K562 (cell line): Measurements from ENCODE around the gene MAPK4. TPM values are rescaled to one million over a fixed set of nuclear protein-coding genes. Genes with fewer than 3 reads are reported as not detected.

ENCODE experiments used
- ATAC-seq: fragments of 200-7000 bp; cut with Tn5 transposase; 3 replicates; pipeline ENCODE4 v1.9.1; 2020; ENCODE audit warnings: moderate library complexity
- BruUV-seq: library from RNA; stranded (reverse); fragments of 400-500 nt; replicated peaks from 2 replicates; lab custom pipeline; 2021; lab: Mats Ljungman, UMichigan
- CTCF ChIA-PET: fragments of 300-600 bp; formaldehyde crosslinking; extraction: SDS; loops from one replicate; lab custom pipeline; 2021; ENCODE audit warnings: low intra/inter-chr PET ratio; lab: Yijun Ruan, JAX
- POLR2A ChIA-PET: fragments of 300-600, 350-650 bp; sonication (Branson Sonifier 250); formaldehyde crosslinking; extraction: SDS; loops from one replicate; lab custom pipeline; 2021; ENCODE audit warnings: antibody characterized with exemption, inconsistent platforms; lab: Yijun Ruan, JAX
- DNase-seq, 4 experiments: peaks; one replicate each; pipeline versions ENCODE4 v3.0.0 to v3.0.0-alpha.2; 2011 to 2018; ENCODE audit warnings: low spot score in 3 of 4, mixed read lengths in 3 of 4; ENCODE audit errors: extremely low read depth in 1 of 4
- FAIRE-seq: peaks from 2 replicates; lab custom pipeline; 2011; peaks lifted over from hg19 to GRCh38; lab: Jason Lieb, UNC
- H2AFZ ChIP-seq: 2 replicates; pipeline ENCODE4 v1.6.0; 2011; ENCODE audit warnings: low read depth, low read length, control low read depth, inconsistent platforms
- H3K27ac ChIP-seq: fragments of 200-600 bp; 3 replicates; pipeline ENCODE4 v1.8.0; 2011; ENCODE audit warnings: low read depth, mild to moderate bottlenecking, control low read depth, inconsistent platforms, low read length, moderate library complexity, mixed read lengths; ENCODE audit errors: extremely low read depth
- H3K27me3 ChIP-seq, 2 experiments: fragments of 300-600 bp in 1 of 2; 2 replicates in 1 of 2; 3 replicates in 1 of 2; pipeline versions ENCODE4 v1.6.0 to v1.8.0; 2011; ENCODE audit warnings: inconsistent platforms in 2 of 2, low read length in 2 of 2, mild to moderate bottlenecking in 1 of 2, mixed read lengths in 1 of 2, moderate library complexity in 1 of 2; ENCODE audit not compliant: control insufficient read depth in 2 of 2, insufficient read depth in 2 of 2
- H3K36me3 ChIP-seq: fragments of 300-600 bp; 3 replicates; pipeline ENCODE4 v1.8.0; 2011; ENCODE audit warnings: mild to moderate bottlenecking, low read length, inconsistent platforms; ENCODE audit not compliant: control insufficient read depth, insufficient read depth
- H3K4me1 ChIP-seq, 2 experiments: fragments of 200-600 bp in 1 of 2; replicated peaks in 1 of 2; 2 replicates in 1 of 2; 3 replicates in 1 of 2; pipeline versions ENCODE4 v1.5.1 to v1.8.0; 2011; ENCODE audit warnings: inconsistent platforms in 2 of 2, low read length in 2 of 2, mild to moderate bottlenecking in 1 of 2, mixed read lengths in 1 of 2, moderate library complexity in 1 of 2; ENCODE audit not compliant: control insufficient read depth in 2 of 2, insufficient read depth in 2 of 2
- H3K4me2 ChIP-seq: 2 replicates; pipeline ENCODE4 v1.6.1; 2011; ENCODE audit warnings: low read length, control low read depth, inconsistent platforms, mixed read lengths; ENCODE audit not compliant: insufficient read depth
- H3K4me3 ChIP-seq: fragments of 200-600 bp; sonication (generic), shearing (Covaris generic); 2 replicates; pipeline ENCODE4 v1.5.1; 2016; ENCODE audit warnings: control low read depth, inconsistent platforms
- H3K79me2 ChIP-seq: fragments of 200-600 bp; 3 replicates; pipeline ENCODE4 v1.8.0; 2011; ENCODE audit warnings: low read length, inconsistent platforms; ENCODE audit not compliant: control insufficient read depth, insufficient read depth
- H3K9ac ChIP-seq, 2 experiments: 2 replicates each; pipeline versions ENCODE4 v1.6.0 to v1.6.1; 2011; ENCODE audit warnings: low read depth in 2 of 2, low read length in 2 of 2, control low read depth in 1 of 2, inconsistent platforms in 1 of 2, mild to moderate bottlenecking in 1 of 2, mixed read lengths in 1 of 2; ENCODE audit not compliant: insufficient read depth in 1 of 2
- H3K9me1 ChIP-seq: one replicate; pipeline ENCODE4 v1.6.0; 2011; ENCODE audit warnings: inconsistent platforms, mild to moderate bottlenecking, low read length, moderate library complexity; ENCODE audit not compliant: control insufficient read depth, insufficient read depth
- H3K9me3 ChIP-seq: replicated peaks from 2 replicates; pipeline ENCODE4 v1.5.1; 2011; ENCODE audit warnings: low read depth, low read length, inconsistent platforms; ENCODE audit not compliant: control insufficient read depth, insufficient read depth
- H4K20me1 ChIP-seq: replicated peaks from 2 replicates; pipeline ENCODE4 v1.6.1; 2011; ENCODE audit warnings: low read length, inconsistent platforms, mixed read lengths; ENCODE audit not compliant: control insufficient read depth, insufficient read depth
- BMI1 ChIP-seq: fragments of 150-350 bp; IDR thresholded peaks from 2 replicates; pipeline ENCODE4 v1.6.1; 2014; ENCODE audit warnings: low read length
- CBFA2T2 ChIP-seq: fragments of 450-650 bp; conservative IDR thresholded peaks from 2 replicates; pipeline ENCODE4 v1.6.1; 2017; ENCODE audit warnings: mild to moderate bottlenecking
- DACH1 ChIP-seq: fragments of 450-650 bp; IDR thresholded peaks from 2 replicates; pipeline ENCODE4 v1.6.1; 2018; ENCODE audit not compliant: partially characterized antibody
- DMBX1 ChIP-seq: fragments of 250-450 bp; sonication (Bioruptor Pico); IDR thresholded peaks from 2 replicates; pipeline ENCODE4 v1.8.0; 2022; ENCODE audit warnings: inconsistent platforms, mild to moderate bottlenecking, moderate library complexity, borderline replicate concordance
- ETS2 ChIP-seq: IDR thresholded peaks from 2 replicates; pipeline ENCODE4 v1.6.1; 2016; ENCODE audit warnings: borderline replicate concordance, missing genetic modification characterization, mild to moderate bottlenecking, moderate library complexity, missing compliant biosample characterization; ENCODE audit not compliant: poor library complexity, severe bottlenecking
- ETV5 ChIP-seq: sonication (generic); formaldehyde crosslinking; IDR thresholded peaks from 2 replicates; pipeline ENCODE4 v1.4.0; 2020; ENCODE audit warnings: low read depth, mild to moderate bottlenecking, missing genetic modification reagents
- FOXJ3 ChIP-seq: sonication (generic); formaldehyde crosslinking; IDR thresholded peaks from 2 replicates; pipeline ENCODE4 v1.4.0; 2020; ENCODE audit warnings: mild to moderate bottlenecking, missing genetic modification reagents
- ILK ChIP-seq: fragments of 450-650 bp; IDR thresholded peaks from 2 replicates; pipeline ENCODE4 v1.6.1; 2016; ENCODE audit warnings: missing genetic modification characterization, low read depth, mild to moderate bottlenecking, missing compliant biosample characterization, moderate library complexity, borderline replicate concordance
- MTA3 ChIP-seq: fragments of 450-650 bp; formaldehyde crosslinking; IDR thresholded peaks from 2 replicates; pipeline ENCODE4 v1.6.1; 2017; ENCODE audit warnings: mild to moderate bottlenecking, borderline replicate concordance
- SMARCA5 ChIP-seq: fragments of 450-650 bp; IDR thresholded peaks from 2 replicates; pipeline ENCODE4 v1.6.1; 2016
- XRCC5 ChIP-seq: fragments of 200-400 bp; formaldehyde crosslinking; IDR thresholded peaks from 2 replicates; pipeline ENCODE4 v1.6.1; 2017; ENCODE audit warnings: low read depth, mild to moderate bottlenecking, low read length
- ZNF197 ChIP-seq: fragments of 200-800 bp; sonication (Bioruptor generic); IDR thresholded peaks from 2 replicates; pipeline ENCODE4 v1.6.1; 2016; ENCODE audit warnings: low read depth, missing genetic modification characterization, missing compliant biosample characterization
- ZNF224 ChIP-seq: sonication (generic); formaldehyde crosslinking; IDR thresholded peaks from 2 replicates; pipeline ENCODE4 v1.8.0; 2022; ENCODE audit warnings: mild to moderate bottlenecking, missing genetic modification reagents
- ZNF408 ChIP-seq: fragments of 250-450 bp; sonication (Bioruptor Pico); IDR thresholded peaks from 2 replicates; pipeline ENCODE4 v1.4.0; 2020; ENCODE audit warnings: low read depth, mild to moderate bottlenecking, moderate library complexity
- WGBS: fragments of 100-300 bp; shearing (Covaris generic); methylation state at CpG from one replicate; pipeline ENCODE4 v1.1.6; 2016; ENCODE audit warnings: low coverage, mixed read lengths; ENCODE audit not compliant: insufficient coverage; ENCODE audit errors: missing lambda C conversion rate; 5-methylcytosine and 5-hydroxymethylcytosine counted together
- in situ Hi-C: fragments of 300-500 bp; cut with MboI; formaldehyde crosslinking; loops from 4 replicates; pipeline ENCODE4 v1.15.0; 2018; ENCODE audit warnings: inconsistent platforms, mixed read lengths
- intact Hi-C: fragments of 100-400 bp; cut with micrococcal nuclease; formaldehyde crosslinking; loops from 2 replicates; pipeline ENCODE4 v1.14.2; 2022
- polyA plus RNA-seq, 8 experiments: library from polyadenylated mRNA; depleted of rRNA in 4 of 8; stranded (reverse) in 5 of 8; unstranded in 3 of 8; fragments of >200 nt; fragmentation: Nextera tagmentation in 2 of 8; fragmentation: Illumina TruSeq in 1 of 8; extraction: Ambion mirVana in 2 of 8; extraction: Trizol in 1 of 8; gene quantifications; 2 replicates each; pipeline versions ENCODE4 v1.2.1 to v1.2.3, GENCODE V29; 2011 to 2014; ENCODE audit warnings: inconsistent platforms in 1 of 8, missing spikeins in 1 of 8
- total RNA-seq, 7 experiments: library from RNA; depleted of rRNA in 6 of 7; stranded (reverse); fragments of >200 nt in 6 of 7; fragmentation: Illumina TruSeq in 2 of 7; extraction: Trizol in 2 of 7; gene quantifications; 2 replicates each; pipeline versions ENCODE4 v1.2.1 to v1.2.3, GENCODE V29; 2011 to 2021; ENCODE audit warnings: low replicate concordance in 1 of 7
- TF ChIP-seq, protein P1 (sequence below): fragments of 150-350 bp; conservative IDR thresholded peaks from 2 replicates; pipeline ENCODE4 v1.6.1; 2014; ENCODE audit warnings: low read length

Gene MAPK4
- total and polyA plus RNA-seq, 9 of the 15 experiments (the other 6 are each of a cell fraction or from before 2014, with no cell fraction given) = not detected

DNA sequence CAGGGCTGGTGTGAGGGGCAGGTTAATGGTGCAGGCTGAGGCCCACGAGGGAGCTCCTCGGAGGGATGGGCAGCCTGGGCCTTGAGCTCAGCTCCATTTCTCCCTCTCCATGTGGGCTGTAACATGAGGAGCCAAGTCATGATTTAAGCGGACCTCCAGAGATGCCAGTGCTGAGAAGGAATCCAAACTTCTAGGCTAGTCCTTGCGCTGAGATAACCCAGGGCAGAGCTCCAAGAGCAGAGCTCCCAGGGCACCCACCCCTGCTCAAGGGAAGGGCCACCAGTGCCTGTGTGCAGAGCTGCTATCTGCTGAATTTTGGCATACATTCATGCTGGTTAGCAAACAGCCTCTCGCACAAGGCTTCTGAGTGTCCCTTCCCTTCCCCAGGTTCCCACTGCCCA is 164.9 kb downstream of the MAPK4 start:
- no peak overlapping the region for H3K27ac ChIP-seq
- H3K27me3 ChIP-seq = peaks cover 8 to 30% of the 10 kb centered on the region in 2 experiments; a peak in 4 of 5 replicates
- no peak for ATAC-seq
- intact Hi-C loops (no loop called here), in situ Hi-C loops (no loop called here)
- FAIRE-seq = no peak
- H3K4me3 ChIP-seq = no peak overlapping the region
- H3K79me2 ChIP-seq = no peaks in the 10 kb centered on the region
- H3K9me3 ChIP-seq = no peaks in the 10 kb centered on the region
- POLR2A ChIA-PET = interaction anchor here (0.7 kb wide), 1 partner anchor 33 kb away, joined by 3 read pairs; no protein-coding TSS in a partner anchor
- 0% methylated on average over 2 of the region's 5 CpGs for WGBS
- H4K20me1 ChIP-seq = no peaks in the 10 kb centered on the region
- no peaks in the 10 kb centered on the region for H3K9me1 ChIP-seq
- TF ChIP-seq MTA3 (no peak), ETV5 (no peak), BMI1 (no peak), XRCC5 (no peak), DMBX1 (CRISPR knock-in tag) (no peak), CBFA2T2 (no peak)
- TF ChIP-seq, all 486 proteins: peak for 0
- H3K4me1 ChIP-seq = no peaks in the 10 kb centered on the region; a peak in 1 of 5 replicates
- no peak overlapping the region for H3K9ac ChIP-seq
- CTCF ChIA-PET = no interaction called here
- no peak overlapping the region for H2AFZ ChIP-seq
- H3K36me3 ChIP-seq = no peaks in the 10 kb centered on the region
- H3K4me2 ChIP-seq = no peak overlapping the region
- BruUV-seq = no TSS peak
- DNase-seq = no peak

DNA sequence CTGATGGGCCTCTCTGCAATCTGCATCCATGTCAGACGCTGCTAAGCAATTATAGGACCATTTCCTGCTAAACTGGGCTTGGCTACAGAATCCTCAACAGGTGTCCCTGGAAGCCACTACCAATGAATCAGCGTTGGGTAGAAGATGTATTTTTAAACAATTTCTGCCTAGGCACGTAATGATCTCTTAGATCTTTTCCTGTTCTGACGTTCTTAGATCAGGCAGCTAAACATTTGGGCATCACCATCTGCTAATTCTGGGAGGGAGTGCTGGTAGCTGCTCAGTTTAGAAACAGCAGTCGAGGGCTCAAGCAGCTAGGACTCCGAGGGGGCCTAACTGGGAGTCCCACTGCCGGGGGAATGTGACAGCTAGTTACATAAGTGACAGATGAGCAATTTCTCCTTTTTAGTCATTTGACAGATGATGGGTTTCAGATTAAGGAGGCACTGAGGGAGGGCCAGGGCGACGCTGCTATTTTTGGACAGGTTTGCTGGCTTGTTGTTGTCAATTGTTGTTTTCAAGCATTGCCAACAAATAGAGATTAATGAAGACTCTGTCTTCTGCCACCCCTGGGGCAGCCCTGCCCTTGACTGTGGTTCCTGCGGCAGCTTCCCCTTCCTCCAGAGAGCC is 167.2 kb downstream of the MAPK4 start:
- WGBS = 2% methylated on average over 9 of the region's 10 CpGs
- no peak overlapping the region for H3K9ac ChIP-seq
- no TSS peak for BruUV-seq
- no peaks in the 10 kb centered on the region for H3K9me1 ChIP-seq
- FAIRE-seq (no peak), ATAC-seq (no peak), DNase-seq (no peak)
- no peaks in the 10 kb centered on the region for H3K9me3 ChIP-seq
- no peak overlapping the region for H2AFZ ChIP-seq
- H3K27me3 ChIP-seq = peaks cover 8 to 45% of the 10 kb centered on the region in 2 experiments; a peak in 4 of 5 replicates
- H3K4me3 ChIP-seq = no peak overlapping the region
- no peaks in the 10 kb centered on the region for H3K36me3 ChIP-seq
- H3K79me2 ChIP-seq = no peaks in the 10 kb centered on the region
- CTCF ChIA-PET = no interaction called here
- H3K27ac ChIP-seq = no peak overlapping the region
- intact Hi-C loops = no loop called here
- no peaks in the 10 kb centered on the region; a peak in 1 of 5 replicates for H3K4me1 ChIP-seq
- in situ Hi-C loops = no loop called here
- POLR2A ChIA-PET = no interaction called here
- no peak overlapping the region for H3K4me2 ChIP-seq
- H4K20me1 ChIP-seq = no peaks in the 10 kb centered on the region
- TF ChIP-seq ZNF197 (CRISPR knock-in tag) (no peak), ILK (no peak), FOXJ3 (CRISPR knock-in tag) (no peak), DACH1 (no peak), ETS2 (tag) (no peak), SMARCA5 (no peak), ZNF224 (no peak), ZNF408 (CRISPR knock-in tag) (no peak)
- TF ChIP-seq, protein P1, sequence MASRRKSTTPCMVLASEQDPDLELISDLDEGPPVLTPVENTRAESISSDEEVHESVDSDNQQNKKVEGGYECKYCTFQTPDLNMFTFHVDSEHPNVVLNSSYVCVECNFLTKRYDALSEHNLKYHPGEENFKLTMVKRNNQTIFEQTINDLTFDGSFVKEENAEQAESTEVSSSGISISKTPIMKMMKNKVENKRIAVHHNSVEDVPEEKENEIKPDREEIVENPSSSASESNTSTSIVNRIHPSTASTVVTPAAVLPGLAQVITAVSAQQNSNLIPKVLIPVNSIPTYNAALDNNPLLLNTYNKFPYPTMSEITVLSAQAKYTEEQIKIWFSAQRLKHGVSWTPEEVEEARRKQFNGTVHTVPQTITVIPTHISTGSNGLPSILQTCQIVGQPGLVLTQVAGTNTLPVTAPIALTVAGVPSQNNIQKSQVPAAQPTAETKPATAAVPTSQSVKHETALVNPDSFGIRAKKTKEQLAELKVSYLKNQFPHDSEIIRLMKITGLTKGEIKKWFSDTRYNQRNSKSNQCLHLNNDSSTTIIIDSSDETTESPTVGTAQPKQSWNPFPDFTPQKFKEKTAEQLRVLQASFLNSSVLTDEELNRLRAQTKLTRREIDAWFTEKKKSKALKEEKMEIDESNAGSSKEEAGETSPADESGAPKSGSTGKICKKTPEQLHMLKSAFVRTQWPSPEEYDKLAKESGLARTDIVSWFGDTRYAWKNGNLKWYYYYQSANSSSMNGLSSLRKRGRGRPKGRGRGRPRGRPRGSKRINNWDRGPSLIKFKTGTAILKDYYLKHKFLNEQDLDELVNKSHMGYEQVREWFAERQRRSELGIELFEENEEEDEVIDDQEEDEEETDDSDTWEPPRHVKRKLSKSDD = no peak
